ENCODE results near the gene UBAP1.
"Not testable (repeated sequence)": the region's sequence is repeated elsewhere in the genome, so short reads cannot be mapped to it uniquely, and the experiment has no call there.

The UBAP1 gene

GRCh38 chr9:34178436-34179212, at the start of gene UBAP1:
Gene UBAP1 (plus strand): TSS chr9:34179043. CDS start chr9:34220915, 41,872 bp downstream.
- DNase-seq (ENCODE audit: low spot score), result peak; percentile 97

DNA sequence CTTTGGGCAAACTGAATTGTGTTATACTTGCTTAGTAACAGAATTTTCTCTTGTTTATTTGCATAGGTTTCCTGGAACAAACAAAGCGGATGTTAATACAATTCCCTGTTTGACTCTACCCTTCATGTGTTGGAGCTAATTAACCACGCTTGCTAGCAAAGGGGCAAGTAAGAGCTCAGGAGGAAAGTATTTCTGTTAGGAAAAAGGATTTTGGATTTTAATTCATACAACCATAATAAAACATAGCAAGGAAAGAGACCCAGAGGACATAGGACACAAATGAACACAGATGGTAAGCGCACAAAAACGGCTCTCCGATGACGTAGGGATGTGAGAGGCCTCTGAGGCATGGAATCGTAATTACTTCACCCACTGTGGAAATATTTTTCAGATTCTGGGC, 47.3 kb upstream of the UBAP1 start:
- DNase-seq (ENCODE audit: low spot score), result no peak

GRCh38 chr9:34133436-34133949, 45.4 kb upstream of the UBAP1 start:
- DNase-seq (ENCODE audit: low spot score), result no peak

DNA sequence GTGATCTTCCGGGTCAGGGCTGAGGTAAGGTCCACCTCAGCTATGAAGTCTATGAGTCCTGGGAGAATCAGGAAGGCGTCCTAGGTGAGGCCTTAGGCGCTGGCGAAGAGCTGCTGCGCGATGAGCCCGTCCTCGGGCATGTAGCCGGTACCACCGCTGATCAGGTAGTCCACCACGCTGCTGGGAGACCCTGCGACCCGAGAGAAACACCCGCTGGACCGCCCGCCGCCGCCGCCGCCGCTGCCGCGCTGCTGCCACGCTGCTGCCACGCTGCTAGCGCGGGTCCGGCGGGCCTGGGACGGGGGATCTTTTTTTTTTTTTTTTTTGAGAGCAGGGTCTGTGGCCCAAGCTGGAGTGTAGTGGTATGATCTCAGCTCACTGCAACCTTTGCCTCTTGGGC, 44.3 kb upstream of the UBAP1 start:
- DNase-seq (ENCODE audit: low spot score), result no peak

DNA sequence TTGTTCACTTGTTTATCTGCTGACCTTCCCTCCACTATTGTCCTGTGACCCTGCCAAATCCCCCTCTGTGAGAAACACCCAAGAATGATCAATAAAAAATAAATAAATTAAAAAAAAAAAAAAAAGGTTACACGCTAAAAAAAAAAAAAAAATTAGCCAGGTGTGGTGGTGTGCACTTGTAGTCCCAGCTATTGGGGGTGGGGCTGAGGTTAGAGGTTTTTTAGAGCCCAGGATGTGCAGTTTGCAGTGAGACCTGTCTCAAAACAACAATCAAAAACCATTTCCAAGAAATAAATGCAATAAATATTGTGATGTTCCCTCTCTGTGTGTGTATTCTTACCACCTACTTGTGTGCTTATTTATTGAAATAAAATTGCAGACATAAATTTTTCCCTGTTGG, 40.2 kb upstream of the UBAP1 start:
- DNase-seq (ENCODE audit: low spot score), result not testable (repeated sequence)

DNA sequence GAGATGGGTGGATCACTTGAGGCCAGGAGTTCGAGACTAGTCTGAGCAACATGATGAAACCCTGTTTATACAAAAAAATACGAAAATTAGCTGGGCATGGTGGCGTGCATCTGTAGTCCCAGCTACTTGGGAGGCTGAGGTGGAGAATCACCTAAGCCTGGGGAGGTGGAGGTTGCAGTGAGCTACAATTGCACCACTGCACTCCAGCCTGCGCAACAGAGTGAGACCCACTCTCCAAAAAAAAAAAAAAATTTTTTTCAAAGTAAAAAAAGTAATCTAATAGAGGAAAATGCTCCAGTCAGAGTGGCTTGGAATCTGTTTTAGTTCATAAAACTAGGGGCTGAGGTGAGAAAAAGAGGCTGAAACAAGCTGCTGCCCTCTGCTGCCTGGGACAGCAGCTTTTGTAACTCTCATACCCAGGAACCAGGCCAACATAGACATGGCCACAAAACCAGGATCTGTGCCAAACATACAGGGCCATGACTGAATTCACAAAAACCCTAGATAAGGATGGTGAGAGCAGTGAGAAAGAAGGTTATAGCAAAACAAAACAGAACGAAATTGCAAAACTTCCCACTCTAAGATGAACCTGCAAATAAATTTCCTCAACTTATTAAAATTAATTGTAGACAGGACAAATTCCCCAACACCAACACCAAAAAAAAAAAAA, 39.2 kb upstream of the UBAP1 start:
- DNase-seq (ENCODE audit: low spot score), result no peak

DNA sequence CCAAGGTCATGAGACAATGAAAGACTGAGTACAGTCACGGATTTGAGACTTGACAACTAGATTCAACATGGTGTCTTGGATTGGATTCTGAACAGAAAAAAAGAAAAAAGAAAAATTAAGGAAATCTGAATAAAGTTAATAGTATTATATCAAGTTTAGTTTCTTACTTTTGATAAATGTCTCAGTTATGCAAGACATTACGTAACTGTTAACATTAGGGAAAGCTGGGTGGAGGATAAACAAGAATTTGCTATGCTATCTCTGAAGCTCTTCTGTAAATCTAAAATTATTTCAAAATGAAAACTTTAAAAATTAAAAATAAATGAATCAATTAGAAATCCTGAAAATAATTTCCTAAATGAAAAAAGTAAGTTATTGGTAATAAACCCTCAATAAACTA, 38.0 kb upstream of the UBAP1 start:
- DNase-seq (ENCODE audit: low spot score), result no peak

DNA sequence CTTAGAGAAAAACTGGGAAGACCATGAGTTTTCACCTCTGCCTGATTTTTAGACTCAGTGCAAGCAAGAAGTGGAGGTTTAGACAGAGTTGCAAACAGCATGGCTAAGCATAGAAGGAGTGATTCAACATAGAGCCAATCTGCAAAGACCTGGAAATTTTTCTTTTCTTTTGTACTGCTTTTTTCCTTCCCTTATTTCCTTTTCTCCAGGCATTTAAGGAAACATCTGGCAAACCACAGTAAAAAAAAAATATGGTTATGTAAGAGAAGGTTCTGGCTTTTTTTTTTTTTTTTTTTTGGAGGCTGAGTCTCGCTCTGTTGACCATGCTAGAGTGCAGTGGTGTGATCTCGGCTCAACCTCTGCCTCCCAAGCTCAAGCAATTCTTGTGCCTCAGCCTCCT, 35.7 kb upstream of the UBAP1 start:
- no peak for DNase-seq (ENCODE audit: low spot score)

DNA sequence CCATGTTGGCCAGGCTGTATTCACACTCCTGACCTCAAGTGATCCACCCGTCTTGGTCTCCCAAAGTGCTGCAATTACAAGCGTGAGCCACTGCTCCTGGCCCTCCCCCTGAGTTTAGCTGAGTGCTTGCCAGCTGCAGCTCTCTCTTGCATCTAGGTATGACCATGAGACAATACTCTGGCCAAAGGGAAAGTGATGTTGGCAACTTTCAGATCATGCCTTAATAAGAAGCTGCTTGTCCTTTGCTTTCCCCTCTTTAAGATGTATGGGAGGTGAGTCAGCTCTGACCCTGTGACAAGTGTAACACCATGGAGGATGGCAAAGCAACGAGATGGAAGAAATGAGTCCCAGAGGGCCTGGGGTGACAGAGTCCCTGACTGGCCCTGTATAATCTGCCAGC, 33.7 kb upstream of the UBAP1 start:
- DNase-seq (ENCODE audit: low spot score), result no peak

DNA sequence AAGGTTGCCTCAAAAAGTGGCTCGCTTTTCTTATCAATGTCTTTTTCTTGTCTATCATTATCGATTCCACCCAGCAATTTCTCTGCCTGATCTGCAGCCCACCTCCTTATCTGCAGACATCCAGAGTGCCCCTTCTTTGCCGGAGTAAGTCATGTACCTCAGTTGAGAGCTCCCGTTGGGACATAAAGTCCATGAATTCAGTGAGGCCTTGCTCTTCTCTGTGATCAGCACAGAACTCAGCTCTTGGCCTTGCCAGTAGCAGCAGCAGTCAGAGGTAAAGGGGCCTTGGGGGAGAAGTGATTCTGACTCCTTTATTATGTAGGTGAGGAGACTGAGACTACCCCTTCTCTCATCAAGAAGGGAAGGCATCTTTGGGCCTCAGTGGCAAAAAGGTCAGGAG, 27.4 kb upstream of the UBAP1 start:
- no peak for DNase-seq (ENCODE audit: low spot score)

GRCh38 chr9:34154057-34154456, 24.8 kb upstream of the UBAP1 start:
- DNase-seq (ENCODE audit: low spot score), result no peak

GRCh38 chr9:34157318-34157717, 21.5 kb upstream of the UBAP1 start:
- no peak for DNase-seq (ENCODE audit: low spot score)

DNA sequence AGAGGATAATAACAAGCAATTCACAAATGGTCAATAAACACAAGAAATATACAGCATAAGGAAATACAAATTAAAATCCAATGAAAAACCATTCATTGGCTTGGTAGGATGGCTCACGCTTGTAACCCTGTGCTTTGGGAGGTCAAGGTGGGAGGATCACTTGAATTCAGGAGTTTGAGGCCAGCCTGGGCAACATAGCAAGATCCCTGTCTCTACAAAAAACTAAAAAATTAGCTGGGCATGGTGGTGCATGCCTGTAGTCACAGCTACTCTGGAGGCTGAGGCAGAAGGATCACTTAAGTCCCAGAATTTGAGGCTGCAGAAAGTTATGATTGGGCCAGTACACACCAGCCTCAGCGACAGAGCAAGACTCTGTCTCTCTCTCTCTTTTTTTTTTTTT, 20.9 kb upstream of the UBAP1 start:
- DNase-seq (ENCODE audit: low spot score), result no peak

DNA sequence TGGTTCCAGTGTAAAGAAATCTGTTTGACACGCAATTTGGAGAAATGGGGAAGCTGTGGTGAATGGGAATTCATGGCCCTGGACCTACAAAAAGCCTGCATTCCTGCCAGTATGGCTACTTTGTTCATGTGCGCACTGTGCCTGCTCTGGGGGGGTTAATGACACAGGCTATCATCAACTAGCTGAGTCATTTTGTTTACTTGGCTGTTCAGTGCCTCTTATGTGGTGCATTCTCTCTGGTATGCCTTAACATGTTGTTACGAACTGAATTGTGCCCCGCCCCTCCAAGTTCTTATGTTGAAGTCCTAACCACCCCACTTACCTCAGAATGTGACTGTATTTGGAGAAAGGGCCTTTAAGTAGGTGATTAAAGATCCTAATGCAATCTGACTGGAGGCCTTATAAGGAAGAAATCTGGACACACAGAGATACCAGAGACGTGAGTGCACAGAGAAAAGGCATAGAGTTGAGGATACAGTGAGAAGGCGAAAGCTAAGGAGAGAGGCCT, 20.4 kb upstream of the UBAP1 start:
- DNase-seq (ENCODE audit: low spot score), result peak; percentile 63

DNA sequence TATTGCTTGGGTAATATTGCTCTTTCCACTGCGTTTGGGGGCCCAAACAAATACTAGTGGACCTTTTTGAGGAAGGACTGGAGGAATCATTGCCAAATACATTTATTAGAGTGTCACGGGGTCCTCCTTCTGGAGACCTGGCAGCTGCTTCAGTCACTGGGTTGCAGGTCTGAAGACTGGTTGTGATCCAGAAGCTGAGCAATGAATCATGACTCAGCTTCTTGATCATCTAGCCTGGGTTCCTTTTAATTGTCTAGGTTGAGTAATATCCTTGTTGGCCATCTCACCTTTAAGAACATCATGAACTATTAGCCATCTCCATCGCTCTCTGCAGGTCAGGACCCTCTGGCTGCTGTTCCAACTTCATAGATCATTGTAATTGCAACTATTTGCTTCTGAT, 15.4 kb upstream of the UBAP1 start:
- peak; percentile 33 for DNase-seq (ENCODE audit: low spot score)

- no peak for DNase-seq (ENCODE audit: low spot score)
Measured at GRCh38 chr9:34169125-34169524, 9.7 kb upstream of the UBAP1 start.

GRCh38 chr9:34170237-34170991, 8.4 kb upstream of the UBAP1 start:
- no peak for DNase-seq (ENCODE audit: low spot score)

DNA sequence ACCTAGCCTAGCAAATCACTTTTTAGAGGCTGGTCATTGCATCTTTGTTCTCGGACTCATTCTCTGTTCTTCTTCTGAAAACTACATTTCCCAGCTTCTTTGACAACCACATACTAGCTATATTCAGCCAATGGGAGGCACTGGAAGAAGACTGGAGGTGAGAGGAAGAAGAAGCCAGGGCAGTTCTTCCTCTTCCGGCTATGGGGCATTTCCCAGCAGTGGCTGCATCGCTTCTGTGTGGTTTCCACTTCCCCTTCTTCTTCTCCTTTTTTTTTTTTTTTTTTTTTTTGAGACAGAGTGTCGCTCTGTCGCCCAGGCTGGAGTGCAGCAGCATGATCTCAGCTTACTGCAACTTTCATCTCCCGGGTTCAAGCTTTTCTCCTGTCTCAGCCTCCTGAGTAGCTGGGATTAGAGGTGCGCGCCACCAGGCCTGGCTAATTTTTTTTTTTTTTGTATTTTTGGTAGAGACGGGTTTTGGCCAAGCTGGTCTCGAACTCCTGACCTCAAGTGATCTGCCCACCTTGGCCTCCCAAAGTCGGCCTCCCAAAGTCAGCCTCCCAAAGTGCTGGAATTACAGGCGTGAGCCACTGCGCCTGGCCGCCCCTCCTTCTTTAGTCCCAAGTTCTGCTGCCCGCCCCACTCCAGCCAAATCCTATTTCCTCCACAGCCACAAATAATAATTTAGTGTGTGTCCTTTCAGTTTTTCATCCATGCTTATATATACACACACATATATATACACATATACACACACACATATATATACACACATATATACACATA, 6.9 kb upstream of the UBAP1 start:
- DNase-seq (ENCODE audit: low spot score), result no peak

DNA sequence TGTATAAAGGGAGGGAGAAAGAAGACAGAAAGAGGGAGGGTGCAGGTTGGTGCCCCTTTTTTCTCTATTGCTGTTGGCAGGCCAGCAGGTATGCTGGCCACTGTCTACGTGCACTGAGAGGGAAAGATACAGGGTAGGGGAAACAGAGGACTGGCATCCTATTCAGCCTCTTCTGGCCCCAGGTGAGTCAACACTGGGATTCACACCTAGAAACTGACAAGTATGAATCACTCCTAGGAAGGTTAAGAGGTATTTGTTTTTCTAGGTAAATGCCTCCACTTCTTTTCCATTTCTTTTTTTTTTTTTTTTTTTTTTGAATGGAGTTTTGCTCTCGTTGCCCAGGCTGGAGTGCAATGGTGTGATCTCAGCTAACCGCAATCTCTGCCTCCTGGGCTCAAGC, 2.8 kb upstream of the UBAP1 start:
- DNase-seq (ENCODE audit: low spot score), result peak; percentile 16

DNA sequence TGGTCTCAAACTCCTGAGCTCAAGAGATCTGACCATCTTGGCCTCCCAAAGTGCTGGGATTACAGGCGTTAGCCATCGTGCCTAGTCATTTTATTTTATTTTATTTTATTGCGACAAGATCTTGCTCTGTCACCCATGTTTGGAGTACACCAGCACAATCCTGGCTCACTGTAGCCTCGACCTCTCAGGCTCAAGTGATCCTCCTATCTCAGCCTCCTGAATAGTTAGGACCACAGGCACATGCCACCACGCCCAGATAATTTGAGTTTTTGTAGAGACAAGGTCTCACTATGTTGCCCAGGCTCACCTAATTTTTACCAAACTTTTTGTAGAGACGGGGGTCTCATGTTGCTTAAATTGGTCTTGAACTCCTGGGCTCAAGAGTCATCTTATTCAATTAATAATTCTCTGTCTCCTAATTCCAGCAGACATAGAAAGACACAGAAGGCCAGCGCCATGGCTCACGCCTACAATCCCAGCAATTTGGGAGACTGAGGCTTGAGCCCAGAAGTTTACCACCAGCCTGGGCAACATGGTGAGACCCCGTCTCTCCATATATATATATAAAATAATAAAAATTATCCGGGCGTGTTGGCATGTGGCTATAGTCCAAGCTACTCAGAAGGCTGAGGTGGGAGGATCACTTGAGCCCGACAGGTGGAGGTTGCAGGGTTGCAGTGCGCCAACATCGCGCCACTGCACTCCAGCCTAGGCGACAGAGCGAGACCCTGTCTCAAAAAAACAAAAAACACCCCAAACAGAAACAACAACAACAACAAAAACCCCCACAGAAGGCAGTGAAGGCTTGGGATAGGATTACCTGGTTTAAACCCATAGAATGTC, 1.0 kb upstream of the UBAP1 start:
- DNase-seq (ENCODE audit: low spot score), result no peak

Measured in LoVo (cell line).